ENCODE results near the gene MED31.

DNA sequence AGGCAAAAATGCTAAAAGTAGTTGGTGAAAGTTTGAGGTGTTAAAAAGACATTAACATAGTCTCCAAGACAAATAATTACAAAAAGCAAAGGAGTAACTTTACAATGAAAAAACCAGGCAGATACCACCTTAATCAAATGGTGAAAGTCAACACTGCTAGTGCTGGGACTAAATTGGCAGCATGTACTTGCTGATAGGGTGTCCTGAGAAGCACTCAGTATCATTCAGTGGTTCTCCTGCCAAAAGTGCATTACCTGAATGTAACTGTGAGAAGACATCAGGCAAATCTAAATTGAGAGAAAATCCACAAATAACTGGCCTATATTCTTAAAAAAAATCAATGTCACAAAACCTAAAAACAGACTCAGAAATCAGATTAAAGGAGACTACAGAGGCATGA, 18.9 kb downstream of the MED31 start:
- TF ChIP-seq, protein P1, sequence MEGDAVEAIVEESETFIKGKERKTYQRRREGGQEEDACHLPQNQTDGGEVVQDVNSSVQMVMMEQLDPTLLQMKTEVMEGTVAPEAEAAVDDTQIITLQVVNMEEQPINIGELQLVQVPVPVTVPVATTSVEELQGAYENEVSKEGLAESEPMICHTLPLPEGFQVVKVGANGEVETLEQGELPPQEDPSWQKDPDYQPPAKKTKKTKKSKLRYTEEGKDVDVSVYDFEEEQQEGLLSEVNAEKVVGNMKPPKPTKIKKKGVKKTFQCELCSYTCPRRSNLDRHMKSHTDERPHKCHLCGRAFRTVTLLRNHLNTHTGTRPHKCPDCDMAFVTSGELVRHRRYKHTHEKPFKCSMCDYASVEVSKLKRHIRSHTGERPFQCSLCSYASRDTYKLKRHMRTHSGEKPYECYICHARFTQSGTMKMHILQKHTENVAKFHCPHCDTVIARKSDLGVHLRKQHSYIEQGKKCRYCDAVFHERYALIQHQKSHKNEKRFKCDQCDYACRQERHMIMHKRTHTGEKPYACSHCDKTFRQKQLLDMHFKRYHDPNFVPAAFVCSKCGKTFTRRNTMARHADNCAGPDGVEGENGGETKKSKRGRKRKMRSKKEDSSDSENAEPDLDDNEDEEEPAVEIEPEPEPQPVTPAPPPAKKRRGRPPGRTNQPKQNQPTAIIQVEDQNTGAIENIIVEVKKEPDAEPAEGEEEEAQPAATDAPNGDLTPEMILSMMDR (conservative IDR thresholded peaks at IDR 0.05; ENCODE audit: low read depth in 2 of 2) = no peak
- no peak for TF ChIP-seq POLR2AphosphoS5 (IDR thresholded peaks at IDR 0.05; ENCODE audit: low read depth)
- TF ChIP-seq CREB1 (CRISPR knock-in tag; IDR thresholded peaks at IDR 0.05; ENCODE audit: low read depth) = no peak
- TF ChIP-seq, protein P2, sequence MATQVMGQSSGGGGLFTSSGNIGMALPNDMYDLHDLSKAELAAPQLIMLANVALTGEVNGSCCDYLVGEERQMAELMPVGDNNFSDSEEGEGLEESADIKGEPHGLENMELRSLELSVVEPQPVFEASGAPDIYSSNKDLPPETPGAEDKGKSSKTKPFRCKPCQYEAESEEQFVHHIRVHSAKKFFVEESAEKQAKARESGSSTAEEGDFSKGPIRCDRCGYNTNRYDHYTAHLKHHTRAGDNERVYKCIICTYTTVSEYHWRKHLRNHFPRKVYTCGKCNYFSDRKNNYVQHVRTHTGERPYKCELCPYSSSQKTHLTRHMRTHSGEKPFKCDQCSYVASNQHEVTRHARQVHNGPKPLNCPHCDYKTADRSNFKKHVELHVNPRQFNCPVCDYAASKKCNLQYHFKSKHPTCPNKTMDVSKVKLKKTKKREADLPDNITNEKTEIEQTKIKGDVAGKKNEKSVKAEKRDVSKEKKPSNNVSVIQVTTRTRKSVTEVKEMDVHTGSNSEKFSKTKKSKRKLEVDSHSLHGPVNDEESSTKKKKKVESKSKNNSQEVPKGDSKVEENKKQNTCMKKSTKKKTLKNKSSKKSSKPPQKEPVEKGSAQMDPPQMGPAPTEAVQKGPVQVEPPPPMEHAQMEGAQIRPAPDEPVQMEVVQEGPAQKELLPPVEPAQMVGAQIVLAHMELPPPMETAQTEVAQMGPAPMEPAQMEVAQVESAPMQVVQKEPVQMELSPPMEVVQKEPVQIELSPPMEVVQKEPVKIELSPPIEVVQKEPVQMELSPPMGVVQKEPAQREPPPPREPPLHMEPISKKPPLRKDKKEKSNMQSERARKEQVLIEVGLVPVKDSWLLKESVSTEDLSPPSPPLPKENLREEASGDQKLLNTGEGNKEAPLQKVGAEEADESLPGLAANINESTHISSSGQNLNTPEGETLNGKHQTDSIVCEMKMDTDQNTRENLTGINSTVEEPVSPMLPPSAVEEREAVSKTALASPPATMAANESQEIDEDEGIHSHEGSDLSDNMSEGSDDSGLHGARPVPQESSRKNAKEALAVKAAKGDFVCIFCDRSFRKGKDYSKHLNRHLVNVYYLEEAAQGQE (IDR thresholded peaks at IDR 0.05; ENCODE audit: unreplicated experiment) = no peak
- no peak for TF ChIP-seq EZH2 (IDR thresholded peaks at IDR 0.05; ENCODE audit: low read depth, unreplicated experiment)
- no peak for TF ChIP-seq EZH2phosphoT487 (IDR thresholded peaks at IDR 0.05; ENCODE audit: unreplicated experiment)
- no peak for TF ChIP-seq JUNB (IDR thresholded peaks at IDR 0.05; ENCODE audit: unreplicated experiment)
- TF ChIP-seq NANOG (IDR thresholded peaks at IDR 0.05; ENCODE audit: borderline replicate concordance) = no peak
- TF ChIP-seq ZNF331 (CRISPR knock-in tag; IDR thresholded peaks at IDR 0.05; ENCODE audit: low read depth) = no peak
- TF ChIP-seq ZNF114 (CRISPR knock-in tag; IDR thresholded peaks at IDR 0.05) = no peak
